Myocyte (in vitro differentiated cells): Measurements from ENCODE around the gene STX7. TPM values are rescaled to one million over a fixed set of nuclear protein-coding genes. Genes with fewer than 3 reads are reported as not detected.
A peak's percentile ranks its signal among the peaks of the same experiment; 100 is the strongest.

Experiments
- DNase-seq: peaks from one replicate; pipeline ENCODE4 v3.0.0-alpha.2; 2012; ENCODE audit warnings: low read depth
- total RNA-seq: library from RNA; depleted of rRNA; stranded (reverse); fragments of >200 nt; gene quantifications from 2 replicates; pipeline ENCODE4 v1.2.3, GENCODE V29; 2014

The STX7 gene
- total RNA-seq, 1 donor from 2014 or later: 28.3 TPM

GRCh38 chr6:132506869-132507808 is 5.8 kb downstream of the STX7 start:
- no peak for DNase-seq

GRCh38 chr6:132506461-132506860 is 6.5 kb downstream of the STX7 start:
- DNase-seq: no peak

GRCh38 chr6:132505158-132505557 is 7.8 kb downstream of the STX7 start:
- DNase-seq: peak; percentile 38

GRCh38 chr6:132504757-132505156 is 8.2 kb downstream of the STX7 start:
- no peak for DNase-seq

GRCh38 chr6:132499757-132500156 is 13.2 kb downstream of the STX7 start:
- no peak for DNase-seq

- no peak for DNase-seq
These were observed 14.3 kb downstream of the STX7 start for GRCh38 chr6:132498638-132499037.

- no peak for DNase-seq
These were observed 16.3 kb downstream of the STX7 start for GRCh38 chr6:132496519-132497180.

- DNase-seq: no peak
These were observed 17.3 kb downstream of the STX7 start for GRCh38 chr6:132495604-132496079.

GRCh38 chr6:132494954-132495353 is 18.0 kb downstream of the STX7 start:
- no peak for DNase-seq

GRCh38 chr6:132491881-132492280 is 21.0 kb downstream of the STX7 start:
- no peak for DNase-seq

- no peak for DNase-seq
These were observed 21.6 kb downstream of the STX7 start for GRCh38 chr6:132491303-132491702.

- DNase-seq: no peak
These were observed 22.3 kb downstream of the STX7 start for GRCh38 chr6:132490478-132491204.

GRCh38 chr6:132490024-132490423 is 22.9 kb downstream of the STX7 start:
- no peak for DNase-seq

GRCh38 chr6:132489376-132489775 is 23.5 kb downstream of the STX7 start:
- DNase-seq: no peak

GRCh38 chr6:132487762-132488161 is 25.2 kb downstream of the STX7 start:
- no peak for DNase-seq

- no peak for DNase-seq
These were observed 28.3 kb downstream of the STX7 start for GRCh38 chr6:132484680-132485018.

GRCh38 chr6:132483779-132484679 is 28.9 kb downstream of the STX7 start:
- DNase-seq: peak; percentile 77

GRCh38 chr6:132482581-132482980 is 30.3 kb downstream of the STX7 start:
- DNase-seq: no peak

GRCh38 chr6:132481189-132481588 is 31.7 kb downstream of the STX7 start:
- DNase-seq: no peak

GRCh38 chr6:132479131-132479530 is 33.8 kb downstream of the STX7 start:
- DNase-seq: no peak

GRCh38 chr6:132478674-132479073 is 34.2 kb downstream of the STX7 start:
- DNase-seq: no peak
